ENCODE measurements around the gene TMPO. TPM values are rescaled to one million over a fixed set of nuclear protein-coding genes. Genes with fewer than 3 reads are reported as not detected.
"Not testable (repeated sequence)": the region's sequence is repeated elsewhere in the genome, so short reads cannot be mapped to it uniquely, and the experiment has no call there.

Gene TMPO
- total RNA-seq, 1 donor from 2014 or later: 54.5 TPM

- intact Hi-C loops (cut with DNase I): no loop called here
- ATAC-seq: peak; percentile 97
- peak; percentile 98 for DNase-seq (ENCODE audit: low spot score)
Observed at GRCh38 chr12:98503592-98504367, 11.6 kb upstream of the TMPO start.

GRCh38 chr12:98504368-98504617 is 11.1 kb upstream of the TMPO start:
- DNase-seq (ENCODE audit: low spot score): no peak
- intact Hi-C loops (cut with DNase I): no loop called here
- no peak for ATAC-seq

GRCh38 chr12:98509063-98509462 is 6.3 kb upstream of the TMPO start:
- DNase-seq (ENCODE audit: low spot score) (no peak), ATAC-seq (no peak)
- intact Hi-C loops (cut with DNase I): no loop called here

- intact Hi-C loops (cut with DNase I): loop anchor here (10.0 kb wide), 1 partner anchor 87 kb away; no protein-coding TSS in a partner anchor
- not testable (repeated sequence) for ATAC-seq; DNase-seq (ENCODE audit: low spot score)
Observed at GRCh38 chr12:98511806-98512205, 3.6 kb upstream of the TMPO start.

DNA sequence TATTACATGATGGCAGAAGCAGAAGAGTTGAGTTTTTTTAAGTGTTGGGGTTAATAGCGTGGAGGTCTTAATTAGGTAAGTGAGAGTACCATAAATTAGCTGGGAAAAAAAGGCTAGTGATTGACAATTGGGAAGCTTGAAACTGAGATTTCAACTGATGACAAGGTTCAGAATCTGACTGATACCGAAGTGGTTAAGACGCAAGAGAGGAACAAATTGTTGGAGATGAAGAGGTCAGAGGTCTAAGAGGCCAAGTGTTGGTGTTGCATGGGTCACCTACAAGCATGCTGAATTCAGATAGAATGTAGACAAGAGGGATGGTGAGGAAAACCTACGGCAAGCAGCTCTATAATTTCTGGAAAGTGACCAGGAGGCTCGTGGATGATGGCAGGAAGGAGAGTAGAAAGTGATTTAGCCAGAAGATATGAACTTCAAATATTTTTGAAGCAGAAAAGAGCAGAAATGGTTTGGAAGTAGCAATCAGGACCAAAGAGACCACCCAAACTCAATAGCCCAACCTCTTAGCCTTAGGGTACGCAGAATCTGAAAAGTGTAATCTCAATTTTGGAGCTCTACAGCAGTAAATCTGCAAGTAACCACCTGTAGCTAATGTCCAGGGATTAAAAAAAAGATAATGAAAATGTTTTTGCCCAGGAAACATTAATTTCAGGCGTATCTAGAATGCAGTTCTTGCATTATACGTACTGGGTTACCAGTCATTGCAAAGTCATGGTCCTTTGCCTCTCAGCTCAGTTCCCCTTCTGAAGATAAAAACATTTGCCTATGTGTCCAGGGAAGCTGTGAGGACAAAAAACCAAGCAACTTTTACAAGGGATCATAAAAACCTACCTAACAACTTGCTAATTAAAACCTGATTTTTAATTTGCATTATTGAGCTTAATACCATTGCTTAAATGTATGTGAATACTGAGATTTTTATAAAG is 1.7 kb upstream of the TMPO start:
- ATAC-seq (no peak), DNase-seq (ENCODE audit: low spot score) (no peak)
- intact Hi-C loops (cut with DNase I): loop anchor here (10.0 kb wide), 1 partner anchor 89 kb away; no protein-coding TSS in a partner anchor

GRCh38 chr12:98514982-98515286 is 456 bp upstream of the TMPO start:
- ATAC-seq: peak; percentile 74
- intact Hi-C loops (cut with DNase I): loop anchor here (10.0 kb wide), 1 partner anchor 90 kb away; no protein-coding TSS in a partner anchor
- no peak for DNase-seq (ENCODE audit: low spot score)

GRCh38 chr12:98516111-98516873 is 902 bp downstream of the TMPO start:
- intact Hi-C loops (cut with DNase I): loop anchor here (10.0 kb wide), 1 partner anchor 91 kb away; no protein-coding TSS in a partner anchor

DNA sequence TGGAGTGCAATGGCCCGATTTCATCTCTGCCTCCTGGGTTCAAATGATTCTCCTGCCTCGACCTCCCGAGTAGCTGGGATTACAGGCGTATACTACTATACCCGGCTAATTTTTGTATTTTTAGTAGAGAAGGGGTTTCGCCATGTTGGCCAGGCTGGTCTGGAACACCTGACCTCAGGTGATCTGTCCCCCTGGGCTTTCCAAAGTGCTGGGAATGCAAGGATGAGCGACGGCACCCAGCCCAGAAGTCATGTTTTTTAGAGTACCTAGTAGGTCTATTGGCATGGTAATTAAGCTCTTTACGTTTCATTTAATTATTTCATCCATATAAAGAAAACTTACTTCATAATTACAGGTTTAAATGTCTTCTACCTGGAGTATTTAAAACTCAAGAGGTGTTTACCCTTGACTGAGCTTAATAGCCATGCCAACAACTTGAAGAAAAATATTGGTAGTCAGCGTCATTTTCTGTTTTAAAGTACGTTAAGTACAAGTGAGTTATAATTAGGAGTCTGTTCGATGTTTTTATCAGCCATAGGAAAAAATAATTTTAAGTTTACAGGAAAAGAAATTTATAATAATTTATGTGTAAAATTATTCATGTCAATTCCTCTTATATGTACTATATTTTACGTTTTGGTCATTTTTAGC is 4.0 kb downstream of the TMPO start:
- intact Hi-C loops (cut with DNase I): loop anchor here (10.0 kb wide), 1 partner anchor 95 kb away; no protein-coding TSS in a partner anchor
- DNase-seq (ENCODE audit: low spot score) (no peak), ATAC-seq (no peak)

More at GRCh38 chr12:98516111-98516873, 902 bp downstream of the TMPO start:
- ATAC-seq: peak; percentile 37
- peak; percentile 81 for DNase-seq (ENCODE audit: low spot score)

DNA sequence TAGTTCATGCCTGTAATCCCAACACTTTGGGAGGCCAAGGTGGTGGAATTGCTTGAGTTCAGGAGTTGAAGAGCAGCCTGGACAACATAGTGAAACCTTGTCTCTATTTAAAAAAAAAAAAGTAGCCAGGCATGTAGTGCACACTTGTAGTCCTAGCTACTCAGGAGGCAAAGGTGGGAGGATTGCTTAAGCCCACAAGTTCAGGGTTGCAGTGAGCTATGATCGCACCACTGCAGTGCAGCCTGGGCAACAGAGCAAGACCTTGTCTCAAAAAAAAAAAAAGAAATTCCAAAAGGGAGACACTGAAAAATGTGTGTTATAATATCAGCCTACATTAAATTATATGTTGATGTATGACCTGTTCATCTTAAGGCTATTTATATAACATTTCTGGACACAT is 14.7 kb downstream of the TMPO start:
- intact Hi-C loops (cut with DNase I): no loop called here
- ATAC-seq (no peak), DNase-seq (ENCODE audit: low spot score) (no peak)

DNA sequence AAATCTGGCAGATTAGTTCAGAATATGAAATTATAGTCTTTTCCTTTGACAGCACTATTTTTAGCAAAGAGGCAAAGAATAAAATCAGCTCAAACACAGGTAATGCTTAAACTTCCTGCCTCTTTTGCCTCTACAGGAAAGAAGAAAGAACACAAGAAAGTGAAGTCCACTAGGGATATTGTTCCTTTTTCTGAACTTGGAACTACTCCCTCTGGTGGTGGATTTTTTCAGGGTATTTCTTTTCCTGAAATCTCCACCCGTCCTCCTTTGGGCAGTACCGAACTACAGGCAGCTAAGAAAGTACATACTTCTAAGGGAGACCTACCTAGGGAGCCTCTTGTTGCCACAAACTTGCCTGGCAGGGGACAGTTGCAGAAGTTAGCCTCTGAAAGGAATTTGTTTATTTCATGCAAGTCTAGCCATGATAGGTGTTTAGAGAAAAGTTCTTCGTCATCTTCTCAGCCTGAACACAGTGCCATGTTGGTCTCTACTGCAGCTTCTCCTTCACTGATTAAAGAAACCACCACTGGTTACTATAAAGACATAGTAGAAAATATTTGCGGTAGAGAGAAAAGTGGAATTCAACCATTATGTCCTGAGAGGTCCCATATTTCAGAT is 17.4 kb downstream of the TMPO start:
- DNase-seq (ENCODE audit: low spot score) (no peak), ATAC-seq (no peak)
- intact Hi-C loops (cut with DNase I): no loop called here

DNA sequence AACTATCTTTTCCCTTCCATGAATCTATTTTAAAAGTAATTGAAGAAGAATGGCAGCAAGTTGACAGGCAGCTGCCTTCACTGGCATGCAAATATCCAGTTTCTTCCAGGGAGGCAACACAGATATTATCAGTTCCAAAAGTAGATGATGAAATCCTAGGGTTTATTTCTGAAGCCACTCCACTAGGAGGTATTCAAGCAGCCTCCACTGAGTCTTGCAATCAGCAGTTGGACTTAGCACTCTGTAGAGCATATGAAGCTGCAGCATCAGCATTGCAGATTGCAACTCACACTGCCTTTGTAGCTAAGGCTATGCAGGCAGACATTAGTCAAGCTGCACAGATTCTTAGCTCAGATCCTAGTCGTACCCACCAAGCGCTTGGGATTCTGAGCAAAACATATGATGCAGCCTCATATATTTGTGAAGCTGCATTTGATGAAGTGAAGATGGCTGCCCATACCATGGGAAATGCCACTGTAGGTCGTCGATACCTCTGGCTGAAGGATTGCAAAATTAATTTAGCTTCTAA is 18.4 kb downstream of the TMPO start:
- intact Hi-C loops (cut with DNase I): no loop called here
- ATAC-seq: no peak
- no peak for DNase-seq (ENCODE audit: low spot score)

GRCh38 chr12:98538031-98538430 is 22.6 kb downstream of the TMPO start:
- ATAC-seq: no peak
- intact Hi-C loops (cut with DNase I): no loop called here
- no peak for DNase-seq (ENCODE audit: low spot score)

- no peak for ATAC-seq
- DNase-seq (ENCODE audit: low spot score): no peak
- intact Hi-C loops (cut with DNase I): no loop called here
Observed at GRCh38 chr12:98543701-98544100, 28.3 kb downstream of the TMPO start.

- DNase-seq (ENCODE audit: low spot score): no peak
- intact Hi-C loops (cut with DNase I): no loop called here
- ATAC-seq: no peak
Observed at GRCh38 chr12:98544751-98545150, 29.4 kb downstream of the TMPO start.

- intact Hi-C loops (cut with DNase I): no loop called here
- DNase-seq (ENCODE audit: low spot score) (no peak), ATAC-seq (no peak)
Observed at GRCh38 chr12:98549371-98550110, 34.2 kb downstream of the TMPO start.

- intact Hi-C loops (cut with DNase I): no loop called here
- no peak for DNase-seq (ENCODE audit: low spot score)
- ATAC-seq: no peak
Observed at GRCh38 chr12:98551787-98552186, 36.4 kb downstream of the TMPO start.

DNA sequence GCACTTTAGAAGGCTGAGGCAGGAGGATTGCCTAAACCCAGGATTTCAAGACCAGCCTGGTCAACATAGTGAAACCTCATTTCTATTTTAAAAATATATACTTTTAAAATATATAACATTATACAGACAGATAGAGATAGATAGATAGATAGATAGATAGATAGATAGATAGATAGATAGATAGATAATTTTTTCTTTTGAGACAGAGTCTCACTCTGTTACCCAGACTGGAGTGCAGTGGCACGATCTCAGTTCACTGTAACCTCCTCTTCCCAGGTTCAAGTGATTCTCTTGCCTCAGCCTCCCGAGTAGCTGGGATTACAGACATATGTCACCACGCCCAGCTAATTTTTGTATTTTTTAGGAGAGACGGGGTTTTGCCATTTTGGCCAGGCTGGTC is 42.7 kb downstream of the TMPO start:
- ATAC-seq; DNase-seq (ENCODE audit: low spot score); intact Hi-C loops (cut with DNase I): not testable (repeated sequence)

- ATAC-seq (no peak), DNase-seq (ENCODE audit: low spot score) (no peak)
- intact Hi-C loops (cut with DNase I): no loop called here
Observed at GRCh38 chr12:98559666-98560065, 44.3 kb downstream of the TMPO start.

All from sciatic nerve (tissue), 2 donors.